Fibroblast of skin of scalp (primary cell): Measurements from ENCODE around the gene UBE2J2.

Experiments
- DNase-seq: peaks from one replicate; pipeline ENCODE4 v3.0.0-alpha.2; 2013

UBE2J2 gene

DNA sequence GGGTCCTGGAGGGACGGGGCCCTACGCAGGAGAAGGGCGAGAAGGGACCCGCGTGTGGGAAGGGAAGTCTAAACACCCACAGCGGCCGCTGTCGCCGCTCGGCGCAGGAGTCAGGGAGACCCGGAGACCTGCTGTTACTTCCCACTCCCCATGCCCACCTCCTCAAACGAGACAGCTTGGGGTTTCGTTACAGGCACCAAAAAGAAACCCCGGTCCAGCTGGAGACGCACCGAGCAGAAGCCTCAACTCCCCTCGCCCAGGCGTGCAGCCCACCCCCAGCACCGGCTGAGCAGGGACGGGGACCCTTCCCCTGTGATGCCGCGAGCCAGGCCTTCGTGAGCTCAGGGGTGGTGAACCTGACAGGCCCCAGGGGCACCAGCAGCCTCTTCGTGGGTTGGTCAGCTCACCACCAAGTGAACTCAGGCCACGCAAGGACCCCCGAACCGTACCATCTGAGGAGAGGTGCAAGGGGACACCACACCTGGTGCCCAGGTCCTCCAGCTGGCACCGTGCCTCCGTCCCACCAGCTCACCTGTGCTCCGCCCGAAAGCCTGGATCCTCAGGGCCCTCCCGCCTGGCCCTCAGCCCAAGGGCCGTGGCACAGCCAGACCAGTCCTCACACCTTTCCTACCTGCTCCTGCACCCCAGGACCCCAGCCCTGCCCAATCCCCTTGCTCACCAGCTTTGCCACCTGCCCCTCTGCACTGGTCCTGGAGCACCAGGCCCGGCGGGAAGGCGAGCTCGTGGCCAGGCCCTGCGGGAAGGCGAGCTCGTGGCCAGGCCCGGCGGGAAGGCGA lies 46.9 kb downstream of the UBE2J2 start:
- DNase-seq: no peak

GRCh38 chr1:1225913-1226312 lies 47.7 kb downstream of the UBE2J2 start:
- no peak for DNase-seq

DNA sequence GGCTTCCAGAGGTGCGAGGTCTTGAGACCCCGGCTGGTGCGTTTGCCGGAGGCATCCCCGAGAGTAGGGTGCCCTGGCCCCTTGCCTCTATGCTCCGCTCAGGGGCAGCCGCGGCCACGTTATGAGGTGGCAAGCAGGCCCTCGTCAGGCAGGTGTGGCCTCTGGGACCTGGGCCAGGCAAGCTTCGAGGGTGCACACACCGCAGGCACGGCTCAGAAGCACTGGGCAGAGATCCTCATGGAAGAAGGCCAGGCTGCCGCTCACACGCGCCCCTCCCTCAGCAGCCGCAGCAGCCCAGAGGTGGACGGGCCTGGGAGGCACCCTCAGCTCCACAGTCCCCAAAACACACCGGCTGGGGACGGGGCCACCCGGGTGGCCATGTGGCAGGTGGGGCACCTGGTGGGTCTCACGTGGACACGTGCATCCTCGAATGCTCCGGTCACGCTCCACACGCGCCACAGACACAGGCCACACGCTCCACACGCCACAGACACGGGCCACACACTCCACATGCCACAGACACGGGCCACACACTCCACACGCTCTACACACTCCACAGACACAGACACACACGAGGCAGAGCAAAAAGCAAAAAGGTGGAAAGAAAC lies 48.3 kb downstream of the UBE2J2 start:
- DNase-seq: no peak

GRCh38 chr1:1223891-1224290 lies 49.8 kb downstream of the UBE2J2 start:
- no peak for DNase-seq

GRCh38 chr1:1223321-1223720 lies 50.3 kb downstream of the UBE2J2 start:
- DNase-seq: no peak

- DNase-seq: no peak
Measured at GRCh38 chr1:1222575-1223225, 51.0 kb downstream of the UBE2J2 start.

- DNase-seq: no peak
Measured at GRCh38 chr1:1221887-1222574, 51.6 kb downstream of the UBE2J2 start.

GRCh38 chr1:1220197-1220596 lies 53.5 kb downstream of the UBE2J2 start:
- no peak for DNase-seq

- no peak for DNase-seq
Measured at GRCh38 chr1:1219341-1219740, 54.3 kb downstream of the UBE2J2 start.

GRCh38 chr1:1218524-1219200 lies 55.0 kb downstream of the UBE2J2 start:
- DNase-seq: no peak

GRCh38 chr1:1217621-1218523 lies 55.8 kb downstream of the UBE2J2 start:
- no peak for DNase-seq

GRCh38 chr1:1216770-1217620 lies 56.7 kb downstream of the UBE2J2 start:
- no peak for DNase-seq

- DNase-seq: no peak
Measured at GRCh38 chr1:1215881-1216605, 57.6 kb downstream of the UBE2J2 start.

GRCh38 chr1:1215080-1215676 lies 58.5 kb downstream of the UBE2J2 start:
- no peak for DNase-seq

GRCh38 chr1:1213345-1214265 lies 60.0 kb downstream of the UBE2J2 start, which contains the start of gene TNFRSF4:
Gene TNFRSF4, minus strand, starts transcription at chr1:1214153. Its CDS starts 26 bp downstream, at chr1:1214127.
- DNase-seq: no peak

- no peak for DNase-seq
Measured at GRCh38 chr1:1212780-1213344, 60.8 kb downstream of the UBE2J2 start.

- DNase-seq: no peak
Measured at GRCh38 chr1:1211541-1212441, 61.9 kb downstream of the UBE2J2 start.
